H1 (cell line): ENCODE measurements around the gene ADD2. TPM values are rescaled to one million over a fixed set of nuclear protein-coding genes. Genes with fewer than 3 reads are reported as not detected.

Experiments used
- CTCF ChIA-PET: fragments of 300-600 bp; sonication (Branson Sonifier 250); formaldehyde crosslinking; loops from one replicate; lab custom pipeline; 2021; ENCODE audit not compliant: partially characterized antibody; lab: Charles Lee
- POLR2A ChIA-PET: fragments of 300-600 bp; sonication (Branson Sonifier 250); formaldehyde crosslinking; loops from one replicate; lab custom pipeline; 2021; ENCODE audit warnings: inconsistent platforms; ENCODE audit not compliant: partially characterized antibody; lab: Charles Lee
- DNase-seq, 2 experiments: peaks; one replicate each; pipeline versions ENCODE4 v3.0.0 to v3.0.0-alpha.2; 2010 to 2022; ENCODE audit warnings: low spot score in 2 of 2, low read depth in 1 of 2, mixed read lengths in 1 of 2
- FAIRE-seq: peaks from 2 replicates; lab custom pipeline; 2011; peaks lifted over from hg19 to GRCh38; lab: Jason Lieb, UNC
- H2AFZ ChIP-seq: 2 replicates; pipeline ENCODE4 v1.8.1; 2012; ENCODE audit warnings: low read length, inconsistent platforms
- H2AK5ac ChIP-seq: 2 replicates; pipeline ENCODE4 v1.6.1; 2013; ENCODE audit warnings: low read depth, low read length
- H2BK120ac ChIP-seq: replicated peaks from 2 replicates; pipeline ENCODE3; 2013; ENCODE audit warnings: low read depth, low read length, inconsistent platforms
- H2BK12ac ChIP-seq: 2 replicates; pipeline ENCODE4 v1.6.1; 2013; ENCODE audit warnings: low read depth, low read length
- H2BK15ac ChIP-seq: 2 replicates; pipeline ENCODE4 v1.6.1; 2013; ENCODE audit warnings: low read length
- H2BK20ac ChIP-seq: 2 replicates; pipeline ENCODE4 v1.6.1; 2013; ENCODE audit warnings: low read length
- H2BK5ac ChIP-seq: 2 replicates; pipeline ENCODE4 v1.6.1; 2013; ENCODE audit warnings: low read depth, low read length
- H3K14ac ChIP-seq: 2 replicates; pipeline ENCODE4 v1.6.1; 2013; ENCODE audit warnings: inconsistent platforms; ENCODE audit not compliant: insufficient read length
- H3K18ac ChIP-seq: 2 replicates; pipeline ENCODE4 v1.6.1; 2013; ENCODE audit warnings: low read length; ENCODE audit errors: extremely low read depth
- H3K23ac ChIP-seq: 2 replicates; pipeline ENCODE4 v1.6.1; 2013; ENCODE audit warnings: inconsistent platforms; ENCODE audit not compliant: insufficient read length
- H3K23me2 ChIP-seq: 2 replicates; pipeline ENCODE4 v1.6.1; 2013; ENCODE audit warnings: low read depth, low read length
- H3K27ac ChIP-seq: 2 replicates; pipeline ENCODE4 v1.6.1; 2011; ENCODE audit warnings: low read depth, low read length, inconsistent platforms
- H3K27me3 ChIP-seq, 4 experiments: replicated peaks in 1 of 4; 1 replicate in 1 of 4; 2 replicates in 3 of 4; pipeline versions ENCODE4 v1.6.1 to v1.8.1; 2011 to 2013; ENCODE audit warnings: low read length in 3 of 4, mild to moderate bottlenecking in 3 of 4, inconsistent platforms in 2 of 4, mixed read lengths in 2 of 4, moderate library complexity in 1 of 4; ENCODE audit not compliant: control insufficient read depth in 3 of 4, insufficient read depth in 3 of 4; ENCODE audit errors: extremely low read depth in 1 of 4
- H3K36me3 ChIP-seq, 4 experiments: 2 replicates each; pipeline versions ENCODE4 v1.6.1 to v1.8.1; 2011 to 2013; ENCODE audit warnings: mild to moderate bottlenecking in 4 of 4, low read length in 3 of 4, moderate library complexity in 2 of 4, control low read depth in 1 of 4, inconsistent platforms in 1 of 4; ENCODE audit not compliant: insufficient read depth in 4 of 4, control insufficient read depth in 2 of 4
- H3K4ac ChIP-seq: replicated peaks from 2 replicates; pipeline ENCODE3; 2013; ENCODE audit warnings: low read length, low read depth, mixed read lengths, inconsistent platforms; ENCODE audit not compliant: insufficient read length
- H3K4me1 ChIP-seq, 4 experiments: replicated peaks in 1 of 4; 1 replicate in 1 of 4; 2 replicates in 3 of 4; pipeline versions ENCODE4 v1.6.1 to v1.8.1; 2011 to 2013; ENCODE audit warnings: low read length in 3 of 4, inconsistent platforms in 2 of 4, mixed read lengths in 1 of 4; ENCODE audit not compliant: insufficient read depth in 4 of 4, control insufficient read depth in 3 of 4
- H3K4me2 ChIP-seq, 2 experiments: 2 replicates each; pipeline versions ENCODE4 v1.6.1 to v1.8.1; 2011 to 2013; ENCODE audit warnings: low read depth in 2 of 2, low read length in 2 of 2, control low read depth in 1 of 2, inconsistent platforms in 1 of 2, mild to moderate bottlenecking in 1 of 2; ENCODE audit not compliant: insufficient read depth in 1 of 2
- H3K4me3 ChIP-seq, 4 experiments: fragments of 200-600, 300-600 bp in 1 of 4; sonication (generic), shearing (Covaris generic), sonication (Bioruptor Twin) in 1 of 4; 2 replicates each; pipeline versions ENCODE4 v1.5.1 to v1.8.1; 2011 to 2016; ENCODE audit warnings: low read length in 4 of 4, low read depth in 3 of 4, control low read depth in 2 of 4, inconsistent platforms in 2 of 4, mild to moderate bottlenecking in 2 of 4, mixed read lengths in 1 of 4, moderate library complexity in 1 of 4; ENCODE audit not compliant: insufficient read depth in 2 of 4; ENCODE audit errors: extremely low read depth in 1 of 4
- H3K56ac ChIP-seq: replicated peaks from 2 replicates; pipeline ENCODE3; 2013; ENCODE audit warnings: low read depth, mild to moderate bottlenecking, mixed read lengths, low read length, inconsistent platforms; ENCODE audit not compliant: insufficient read length
- H3K79me1 ChIP-seq: 2 replicates; pipeline ENCODE4 v1.6.1; 2013; ENCODE audit warnings: low read depth, low read length, control low read depth
- H3K79me2 ChIP-seq, 2 experiments: 2 replicates each; pipeline versions ENCODE4 v1.6.1 to v1.8.1; 2012 to 2013; ENCODE audit warnings: low read length in 2 of 2, mild to moderate bottlenecking in 2 of 2, inconsistent platforms in 1 of 2; ENCODE audit not compliant: insufficient read depth in 2 of 2, control insufficient read depth in 1 of 2
- H3K9ac ChIP-seq, 4 experiments: replicated peaks in 1 of 4; 1 replicate in 1 of 4; 2 replicates in 3 of 4; pipeline versions ENCODE4 v1.6.1 to v1.8.1; 2011 to 2013; ENCODE audit warnings: low read depth in 3 of 4, low read length in 3 of 4, control low read depth in 2 of 4, mild to moderate bottlenecking in 2 of 4, moderate library complexity in 2 of 4, inconsistent platforms in 1 of 4; ENCODE audit errors: extremely low read depth in 1 of 4
- H3K9me3 ChIP-seq, 2 experiments: 2 replicates each; pipeline versions ENCODE4 v1.6.1 to v1.8.1; 2012 to 2013; ENCODE audit warnings: mild to moderate bottlenecking in 2 of 2, moderate library complexity in 2 of 2, control low read depth in 1 of 2, inconsistent platforms in 1 of 2, low read depth in 1 of 2, low read length in 1 of 2, mixed read lengths in 1 of 2; ENCODE audit not compliant: insufficient read depth in 2 of 2
- H4K20me1 ChIP-seq, 2 experiments: replicated peaks in 1 of 2; 2 replicates each; pipeline versions ENCODE3 to v1.8.1; 2011 to 2013; ENCODE audit warnings: inconsistent platforms in 2 of 2, low read length in 2 of 2, mild to moderate bottlenecking in 1 of 2; ENCODE audit not compliant: insufficient read depth in 2 of 2, control insufficient read depth in 1 of 2
- H4K5ac ChIP-seq: 2 replicates; pipeline ENCODE4 v1.6.1; 2013; ENCODE audit warnings: low read length, low read depth, mixed read lengths, inconsistent platforms; ENCODE audit not compliant: insufficient read length
- H4K8ac ChIP-seq: 2 replicates; pipeline ENCODE4 v1.8.0; 2013; ENCODE audit warnings: mild to moderate bottlenecking, moderate library complexity, low read length, inconsistent platforms; ENCODE audit not compliant: insufficient read depth; ENCODE audit errors: extremely low read depth
- H4K91ac ChIP-seq: replicated peaks from 2 replicates; pipeline ENCODE3; 2013; ENCODE audit warnings: low read length, mixed read lengths, inconsistent platforms; ENCODE audit not compliant: insufficient read length
- TEAD4 ChIP-seq: IDR thresholded peaks from 2 replicates; pipeline ENCODE4 v1.6.1; 2012; ENCODE audit warnings: low read depth, low read length, inconsistent platforms, mixed read lengths
- WGBS, 2 experiments: shearing (Covaris generic) in 1 of 2; methylation state at CpG; one replicate each; pipeline versions ENCODE4 v1.1.6 to v1.1.7; 2013 to 2015; ENCODE audit warnings: low lambda C conversion rate in 2 of 2, mixed read lengths in 2 of 2, inconsistent platforms in 1 of 2, low coverage in 1 of 2, missing lambda C conversion rate in 1 of 2; ENCODE audit not compliant: insufficient replicate concordance in 2 of 2, insufficient coverage in 1 of 2, insufficient read length in 1 of 2; ENCODE audit errors: extremely low coverage in 1 of 2, missing lambda C conversion rate in 1 of 2; 5-methylcytosine and 5-hydroxymethylcytosine counted together
- polyA plus RNA-seq, 7 experiments: library from polyadenylated mRNA; depleted of rRNA in 3 of 7; stranded (reverse) in 5 of 7; unstranded in 2 of 7; fragments of >200 nt in 5 of 7; fragments of 200-250 nt in 2 of 7; gene quantifications; 1 replicate in 5 of 7; 2 replicates in 1 of 7; 4 replicates in 1 of 7; pipeline versions ENCODE4 v1.2.1 to v1.2.3, GENCODE V29; 2011 to 2013; ENCODE audit warnings: missing spikeins in 2 of 7, mixed read lengths in 2 of 7
- total RNA-seq: library from RNA; stranded (reverse); fragmentation: NEBNext Ultra II Directional; extraction: Animal tissue kit (Norgen Biotek cat#: 25700); gene quantifications from 2 replicates; pipeline ENCODE4 v1.2.1, GENCODE V29; 2021

Gene ADD2
- total and polyA plus RNA-seq, 2 of the 8 experiments (the other 6 are each of a cell fraction or from before 2014, with no cell fraction given), result 58.5 to 170 TPM

DNA sequence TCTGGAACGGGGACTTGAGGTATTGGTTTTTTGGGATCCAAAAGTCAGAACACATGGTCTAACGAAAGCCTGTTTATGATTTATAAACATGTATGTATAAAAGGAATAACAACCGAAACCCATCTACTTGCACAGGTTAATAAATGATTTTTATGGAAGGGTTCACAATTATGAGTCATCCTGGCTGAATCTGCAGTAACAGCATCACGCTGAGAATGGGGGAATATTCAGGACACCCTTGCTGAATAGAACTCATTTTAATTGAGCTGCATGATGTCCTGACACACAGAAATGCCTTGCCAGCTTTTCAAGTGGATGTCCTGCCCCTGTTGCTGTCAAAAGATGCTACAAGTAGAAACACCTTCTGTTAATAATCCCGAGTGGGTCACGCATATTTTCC is 159.6 kb downstream of the ADD2 start:
- peaks cover 0 to 1% (median under 1%) of the 10 kb centered on the region in 4 experiments; a peak in 3 of 7 replicates for H3K4me1 ChIP-seq
- H3K23me2 ChIP-seq, result no peaks in the 10 kb centered on the region
- no peaks in the 10 kb centered on the region for H3K79me1 ChIP-seq
- no peaks in the 10 kb centered on the region for H4K20me1 ChIP-seq
- no peaks in the 10 kb centered on the region; a peak in 1 of 7 replicates for H3K27me3 ChIP-seq
- no peak overlapping the region for H2BK20ac ChIP-seq
- H3K56ac ChIP-seq, result no peak overlapping the region
- no peak overlapping the region for H4K5ac ChIP-seq
- no peak for TF ChIP-seq TEAD4
- no peak overlapping the region for H3K4me2 ChIP-seq
- CTCF ChIA-PET, result interaction anchor here (1.7 kb wide), 1 partner anchor 9 kb away, joined by 6 read pairs; no protein-coding TSS in a partner anchor
- H3K9ac ChIP-seq, result no peak overlapping the region
- no peak overlapping the region for H2BK12ac ChIP-seq
- H4K8ac ChIP-seq, result no peak overlapping the region
- H3K9me3 ChIP-seq, result no peaks in the 10 kb centered on the region
- DNase-seq (no peak), FAIRE-seq (no peak)
- no peak overlapping the region for H3K4me3 ChIP-seq
- H2BK15ac ChIP-seq, result no peak overlapping the region
- H2AFZ ChIP-seq, result no peak overlapping the region
- no peak overlapping the region for H4K91ac ChIP-seq
- H3K36me3 ChIP-seq, result no peaks in the 10 kb centered on the region
- no peak overlapping the region for H3K18ac ChIP-seq
- no peak overlapping the region for H2AK5ac ChIP-seq
- POLR2A ChIA-PET, result no interaction called here
- H3K79me2 ChIP-seq, result no peaks in the 10 kb centered on the region
- H3K27ac ChIP-seq, result no peak overlapping the region
- H2BK120ac ChIP-seq, result no peak overlapping the region
- no peak overlapping the region for H3K4ac ChIP-seq
- no peak overlapping the region for H2BK5ac ChIP-seq
- 90% methylated on average over 6 of the region's 6 CpGs; no CpG with 5 or more reads in 1 of the 2 experiments for WGBS, 2 experiments
- H3K23ac ChIP-seq, result no peak overlapping the region
- no peak overlapping the region for H3K14ac ChIP-seq
